Muscle layer of duodenum (tissue), 2 donors: ENCODE results near the gene NUP210L.
A peak's percentile ranks its signal among the peaks of the same experiment; 100 is the strongest.
"Not testable (repeated sequence)": the region's sequence is repeated elsewhere in the genome, so short reads cannot be mapped to it uniquely, and the experiment has no call there.

ENCODE experiments used
- H3K27ac ChIP-seq: one replicate; pipeline ENCODE4 v1.7.0; 2013; ENCODE audit warnings: mild to moderate bottlenecking, low read length
- H3K27me3 ChIP-seq: one replicate; pipeline ENCODE4 v1.7.0; 2013; ENCODE audit warnings: low read depth, mild to moderate bottlenecking, control low read depth, low read length
- H3K36me3 ChIP-seq, 2 donors: one replicate each; pipeline ENCODE4 v1.7.0; 2013; ENCODE audit warnings: low read length in 2 of 2, control low read depth in 1 of 2, mild to moderate bottlenecking in 1 of 2; ENCODE audit not compliant: insufficient read depth in 2 of 2, control insufficient read depth in 1 of 2
- H3K4me1 ChIP-seq, 2 donors: one replicate each; pipeline ENCODE4 v1.7.0; 2013; ENCODE audit warnings: low read length in 2 of 2, mild to moderate bottlenecking in 2 of 2, control low read depth in 1 of 2, moderate library complexity in 1 of 2; ENCODE audit not compliant: insufficient read depth in 2 of 2, control insufficient read depth in 1 of 2
- H3K4me3 ChIP-seq, 2 donors: one replicate each; pipeline ENCODE4 v1.7.0; 2013; ENCODE audit warnings: low read length in 2 of 2, low read depth in 1 of 2, mild to moderate bottlenecking in 1 of 2
- H3K9me3 ChIP-seq, 2 donors: one replicate each; pipeline ENCODE4 v1.7.0; 2013; ENCODE audit warnings: low read length in 2 of 2, control low read depth in 1 of 2, mild to moderate bottlenecking in 1 of 2; ENCODE audit not compliant: control insufficient read depth in 1 of 2
- donor health status: healthy.

Gene NUP210L

DNA sequence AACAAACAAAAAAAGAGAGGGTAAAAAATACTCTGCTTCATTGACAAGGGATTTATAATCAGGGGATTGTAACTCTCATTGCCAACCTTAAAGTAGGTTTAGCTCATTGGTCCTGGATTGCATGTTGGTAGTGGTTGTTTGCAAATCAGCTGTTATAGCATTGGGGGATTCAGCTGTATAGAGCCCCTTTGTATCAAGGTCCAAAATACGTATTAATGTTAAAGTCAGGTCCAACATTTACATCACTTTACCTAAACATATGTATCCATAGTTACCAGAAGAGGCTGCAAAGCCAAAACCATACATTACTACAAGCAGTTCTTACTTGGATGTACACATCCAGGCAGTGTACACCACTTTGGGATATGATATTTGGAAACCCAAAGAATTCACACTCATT is 134.9 kb downstream of the NUP210L start:
- H3K4me1 ChIP-seq = no peaks in the 10 kb centered on the region
- H3K27me3 ChIP-seq = no peaks in the 10 kb centered on the region
- no peak overlapping the region for H3K27ac ChIP-seq
- H3K4me3 ChIP-seq = no peak overlapping the region
- H3K36me3 ChIP-seq = no peaks in the 10 kb centered on the region
- H3K9me3 ChIP-seq = no peaks in the 10 kb centered on the region

DNA sequence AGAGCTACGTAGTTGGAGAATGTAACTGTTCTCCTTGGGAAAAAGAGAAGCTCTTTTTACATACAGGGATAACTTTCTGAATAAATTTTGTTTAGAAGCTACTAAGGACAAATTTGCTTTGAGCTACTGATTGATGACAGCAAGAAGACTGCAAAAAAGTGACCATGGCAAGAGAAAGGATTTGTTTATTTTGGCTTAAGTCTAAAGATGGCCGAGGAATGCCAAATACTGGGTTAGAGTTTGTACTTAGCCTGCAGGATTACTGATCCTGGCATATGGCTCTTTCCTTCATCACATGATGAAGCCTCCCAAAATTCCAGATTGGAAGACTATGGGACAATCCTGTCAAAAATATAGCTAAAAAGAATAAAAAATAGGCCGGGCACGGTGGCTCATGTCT is 135.6 kb downstream of the NUP210L start:
- no peaks in the 10 kb centered on the region for H3K4me1 ChIP-seq
- H3K27me3 ChIP-seq = no peaks in the 10 kb centered on the region
- H3K36me3 ChIP-seq = no peaks in the 10 kb centered on the region
- H3K27ac ChIP-seq = no peak overlapping the region
- no peaks in the 10 kb centered on the region for H3K9me3 ChIP-seq
- no peak overlapping the region for H3K4me3 ChIP-seq

DNA sequence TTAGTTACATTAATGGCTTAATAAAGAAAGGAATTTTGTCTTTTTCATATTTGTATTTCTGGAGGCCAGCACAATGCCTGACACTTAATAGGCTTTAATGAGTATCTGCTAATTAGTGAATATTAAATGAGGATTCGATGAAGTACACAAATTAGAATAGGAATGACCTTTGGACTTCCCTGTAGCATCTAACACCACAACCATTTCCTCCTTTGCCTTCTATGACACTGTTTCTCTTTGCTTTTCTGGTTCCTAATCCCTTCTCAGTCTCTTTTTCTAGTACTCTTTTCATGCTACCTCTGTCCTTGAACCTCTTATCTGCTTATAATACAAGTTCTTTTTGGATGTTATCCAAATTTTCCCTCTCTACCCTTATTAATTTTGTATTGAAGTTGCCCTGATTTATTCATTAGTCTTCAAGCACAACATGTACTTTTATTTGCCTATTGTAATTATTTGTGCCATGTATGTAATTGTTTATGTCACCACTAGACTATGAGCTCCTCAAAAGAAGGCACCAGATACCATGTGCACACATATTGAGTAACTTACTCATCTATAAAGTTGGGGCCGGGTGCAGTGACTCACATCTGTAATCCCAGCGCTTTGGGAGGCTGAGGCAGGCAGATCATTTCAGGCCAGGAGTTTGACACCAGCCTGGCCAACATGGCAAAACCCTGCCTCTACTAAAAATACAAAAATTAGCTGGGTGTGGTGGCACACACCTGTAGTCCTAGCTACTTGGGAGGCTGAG is 140.5 kb downstream of the NUP210L start:
- Histone ChIP-seq H3K27ac (no peak overlapping the region), H3K36me3 (no peaks in the 10 kb centered on the region), H3K9me3 (no peaks in the 10 kb centered on the region), H3K4me3 (no peak overlapping the region), H3K27me3 (no peaks in the 10 kb centered on the region), H3K4me1 (no peaks in the 10 kb centered on the region)

DNA sequence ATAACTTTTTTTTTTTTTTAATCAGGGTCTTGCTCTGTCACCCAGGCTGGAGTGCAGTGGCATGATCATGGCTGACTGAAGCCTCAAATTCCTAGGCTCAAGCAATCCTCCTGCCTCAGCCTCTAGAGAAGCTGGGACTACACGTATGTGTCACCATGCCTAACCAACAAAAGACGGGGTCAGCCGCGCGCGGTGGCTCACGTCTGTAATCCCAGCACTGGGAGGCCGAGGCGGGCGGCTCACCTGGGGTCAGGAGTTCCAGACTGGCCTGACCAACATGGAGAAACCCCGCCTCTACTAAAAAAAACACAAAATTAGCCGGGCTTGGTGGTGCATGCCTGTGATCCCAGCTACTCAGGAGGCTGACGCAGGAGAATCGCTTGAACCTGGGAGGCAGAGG is 142.3 kb downstream of the NUP210L start:
- H3K27ac ChIP-seq, H3K4me1 ChIP-seq, H3K36me3 ChIP-seq, H3K4me3 ChIP-seq, H3K9me3 ChIP-seq, H3K27me3 ChIP-seq: not testable (repeated sequence)

DNA sequence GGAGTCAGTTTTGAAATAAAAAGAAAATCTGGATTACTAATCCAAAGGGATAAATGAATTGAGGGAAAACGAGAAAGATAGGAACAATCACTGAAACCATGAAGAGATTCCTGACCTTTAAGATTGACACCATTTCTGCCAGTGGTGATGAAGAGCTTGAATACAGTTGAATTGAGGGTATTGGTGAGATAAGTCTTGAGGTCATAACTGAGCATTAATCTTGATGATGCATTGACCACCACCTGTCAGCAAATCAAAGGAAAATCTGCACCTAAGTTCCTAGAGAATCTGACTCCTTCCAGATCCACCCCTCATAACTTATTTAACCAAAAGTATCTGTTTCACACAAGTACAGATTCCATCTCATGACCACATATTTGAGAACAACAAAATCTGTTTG is 142.7 kb downstream of the NUP210L start:
- Histone ChIP-seq H3K36me3 (no peaks in the 10 kb centered on the region), H3K27ac (no peak overlapping the region), H3K9me3 (no peaks in the 10 kb centered on the region), H3K4me1 (no peaks in the 10 kb centered on the region), H3K4me3 (no peak overlapping the region), H3K27me3 (no peaks in the 10 kb centered on the region)

DNA sequence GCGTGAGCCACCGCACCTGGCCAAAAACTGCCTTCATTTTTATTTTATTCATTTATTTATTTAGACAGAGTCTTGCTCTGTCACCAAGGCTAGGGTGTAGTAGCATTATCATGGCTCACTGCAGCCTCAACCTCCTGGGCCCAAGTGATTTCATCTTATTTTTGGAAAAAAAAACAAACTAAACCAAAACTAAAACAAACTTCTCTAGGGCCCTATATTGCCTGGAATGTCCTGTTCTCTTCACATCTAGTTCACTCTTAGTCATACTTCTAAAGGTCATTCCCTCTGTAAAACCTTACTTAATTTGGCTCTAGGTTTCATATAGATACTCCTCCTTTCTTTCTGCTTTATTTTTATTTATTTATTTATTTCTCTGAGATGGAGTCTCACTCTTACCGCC is 148.7 kb downstream of the NUP210L start:
- Histone ChIP-seq H3K27me3 (no peaks in the 10 kb centered on the region), H3K4me3 (no peak overlapping the region), H3K36me3 (no peaks in the 10 kb centered on the region), H3K9me3 (no peaks in the 10 kb centered on the region), H3K4me1 (no peaks in the 10 kb centered on the region), H3K27ac (no peak overlapping the region)

DNA sequence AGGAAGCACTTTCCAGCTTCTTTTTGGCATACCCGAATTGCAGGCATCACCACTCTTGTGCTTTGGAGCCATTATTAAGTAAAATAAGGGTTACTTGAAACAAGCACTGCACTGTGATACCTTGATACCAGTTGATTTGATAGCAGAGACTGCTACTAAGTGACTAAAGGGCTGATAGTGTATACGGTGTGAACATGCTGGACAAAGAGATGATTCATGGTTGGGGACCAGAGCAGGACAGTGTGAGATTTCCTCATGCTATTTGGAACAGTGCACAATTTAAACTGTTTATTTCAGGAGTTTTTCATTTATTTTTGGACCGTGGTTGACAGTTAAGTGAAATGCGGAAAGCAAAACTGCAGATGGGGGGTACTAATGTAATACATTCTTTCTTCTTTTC is 154.5 kb downstream of the NUP210L start:
- no peaks in the 10 kb centered on the region for H3K9me3 ChIP-seq
- no peaks in the 10 kb centered on the region for H3K27me3 ChIP-seq
- no peak overlapping the region for H3K4me3 ChIP-seq
- peaks cover 0 to 4% of the 10 kb centered on the region in 2 donors for H3K36me3 ChIP-seq
- H3K4me1 ChIP-seq = peaks cover 0 to 3% of the 10 kb centered on the region in 2 donors
- H3K27ac ChIP-seq = no peak overlapping the region

DNA sequence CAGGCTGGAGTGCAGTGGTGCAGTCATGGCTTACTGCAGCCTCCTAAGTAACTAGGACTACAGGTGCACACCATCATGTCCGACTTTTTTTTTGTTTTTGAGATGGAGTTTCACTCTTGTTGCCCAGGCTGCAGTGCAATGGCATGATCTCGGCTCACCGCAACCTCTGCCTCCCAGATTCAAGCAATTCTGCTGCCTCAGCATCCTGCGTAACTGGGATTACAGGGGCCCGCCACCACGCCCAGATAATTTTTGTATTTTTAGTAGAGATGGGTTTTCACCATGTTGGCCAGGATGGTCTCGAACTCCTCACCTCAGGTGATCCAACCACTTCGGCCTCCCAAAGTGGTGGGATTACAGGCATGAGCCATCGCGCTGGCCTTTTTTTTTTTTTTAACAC is 158.0 kb downstream of the NUP210L start:
- not testable (repeated sequence) for H3K9me3 ChIP-seq, H3K27ac ChIP-seq, H3K4me3 ChIP-seq, H3K27me3 ChIP-seq
- peaks cover 10 to 28% of the 10 kb centered on the region in 2 donors for H3K4me1 ChIP-seq
- H3K36me3 ChIP-seq = peaks cover 17 to 24% of the 10 kb centered on the region in 2 donors

DNA sequence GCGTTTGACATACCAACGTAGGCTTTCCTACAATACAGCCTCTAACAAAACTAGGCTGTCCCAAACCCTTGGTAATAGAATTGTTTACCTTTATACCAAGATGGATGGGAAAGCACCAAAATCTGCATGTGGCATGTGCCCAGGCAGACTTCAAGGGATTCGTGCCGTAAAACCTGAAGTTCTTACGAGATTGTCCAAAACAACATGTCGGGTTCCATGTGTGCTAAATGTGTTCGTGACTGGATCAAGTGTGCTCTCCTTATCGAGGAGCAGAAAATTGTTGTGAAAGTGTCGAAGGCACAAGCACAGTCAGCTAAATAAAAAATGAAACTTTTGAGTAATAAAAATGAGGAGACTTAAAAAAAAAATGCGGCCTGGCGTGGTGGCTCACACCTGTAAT is 159.2 kb downstream of the NUP210L start:
- Histone ChIP-seq H3K36me3 (peaks cover 20 to 26% of the 10 kb centered on the region in 2 donors), H3K9me3 (no peaks in the 10 kb centered on the region), H3K4me3 (no peak overlapping the region)

DNA sequence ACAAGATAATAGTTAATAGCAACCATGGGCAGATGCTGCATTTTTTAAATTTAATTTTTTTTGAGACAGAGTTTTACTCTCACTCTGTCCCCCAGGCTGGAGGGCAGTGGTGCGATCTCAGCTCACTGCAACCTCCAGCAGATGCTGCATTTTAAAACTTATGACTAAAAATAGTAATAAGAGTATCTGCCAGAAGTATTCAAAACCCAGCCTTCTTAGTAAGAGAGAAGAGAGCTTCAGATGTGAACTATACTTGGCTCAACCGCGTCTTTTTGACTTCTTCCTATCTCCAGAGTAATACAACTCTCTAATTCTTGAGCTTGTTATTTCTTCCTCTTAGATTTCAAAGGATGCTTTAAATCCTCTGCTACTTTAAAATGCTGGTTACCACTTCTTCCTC is 159.7 kb downstream of the NUP210L start:
- peaks cover 20 to 26% of the 10 kb centered on the region in 2 donors for H3K36me3 ChIP-seq
- H3K9me3 ChIP-seq = no peaks in the 10 kb centered on the region
- no peak overlapping the region for H3K27ac ChIP-seq
- no peaks in the 10 kb centered on the region for H3K27me3 ChIP-seq
- no peak overlapping the region for H3K4me3 ChIP-seq
- peaks cover 16 to 34% of the 10 kb centered on the region in 2 donors for H3K4me1 ChIP-seq

More for the DNA sequence above, 159.2 kb downstream of the NUP210L start:
- Histone ChIP-seq H3K4me1 (peaks cover 16 to 34% of the 10 kb centered on the region in 2 donors), H3K27ac (no peak overlapping the region), H3K27me3 (no peaks in the 10 kb centered on the region)

DNA sequence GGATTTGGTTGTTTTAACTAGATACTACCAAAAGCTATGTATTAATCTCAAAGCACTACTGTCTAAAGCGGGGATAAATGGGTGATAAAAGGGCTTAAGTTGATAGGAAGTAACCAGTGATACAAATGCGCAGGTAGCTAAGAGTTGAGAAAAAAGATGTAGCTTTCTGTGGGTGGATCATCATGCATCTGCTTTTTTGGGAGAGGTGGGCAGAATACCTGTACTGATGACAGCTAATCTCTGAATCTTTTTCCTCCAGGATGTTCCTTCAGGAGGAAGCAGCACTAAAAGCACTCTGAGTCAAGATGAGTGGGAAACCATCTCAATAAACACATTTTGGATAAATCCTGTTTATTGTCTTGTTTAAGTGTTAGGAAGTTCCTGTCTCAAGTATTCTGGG is 163.1 kb downstream of the NUP210L start:
- Histone ChIP-seq H3K4me3 (peak overlapping the region; percentile 94 to 96), H3K9me3 (no peaks in the 10 kb centered on the region), H3K4me1 (peaks cover 16 to 38% of the 10 kb centered on the region in 2 donors), H3K27ac (peak overlapping the region; percentile 97), H3K36me3 (peaks cover 20 to 26% of the 10 kb centered on the region in 2 donors), H3K27me3 (no peaks in the 10 kb centered on the region)

DNA sequence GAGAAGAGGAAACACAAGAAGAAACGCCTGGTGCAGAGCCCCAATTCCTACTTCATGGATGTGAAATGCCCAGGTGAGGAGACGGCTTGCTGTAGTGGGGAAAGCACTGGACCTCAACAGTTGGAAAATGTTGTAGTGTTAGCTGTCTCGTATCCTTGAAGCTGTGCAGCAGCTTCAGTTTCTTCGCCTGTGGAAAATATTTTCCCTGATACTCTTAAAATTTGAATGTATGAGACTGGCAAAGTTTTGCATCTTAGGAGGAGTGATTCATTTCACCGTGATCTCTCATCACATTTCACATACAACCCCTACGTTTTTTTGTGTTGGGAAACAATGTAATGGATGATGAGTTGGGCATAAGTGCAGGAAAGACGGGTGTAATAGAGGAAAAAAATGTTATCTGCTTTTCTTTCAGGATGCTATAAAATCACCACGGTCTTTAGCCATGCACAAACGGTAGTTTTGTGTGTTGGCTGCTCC is 163.7 kb downstream of the NUP210L start:
- Histone ChIP-seq H3K27me3 (no peaks in the 10 kb centered on the region), H3K4me3 (peak overlapping the region; percentile 94 to 96), H3K27ac (peak overlapping the region; percentile 97), H3K9me3 (no peaks in the 10 kb centered on the region), H3K36me3 (peaks cover 20 to 26% of the 10 kb centered on the region in 2 donors), H3K4me1 (peaks cover 16 to 38% of the 10 kb centered on the region in 2 donors)
